Gastrocnemius medialis (tissue), 4 donors: ENCODE results near the gene DMD.

Experiments
- POLR2A ChIP-seq, 2 donors: fragments of 450-650 bp; IDR thresholded peaks; one replicate each; pipeline ENCODE4 v1.6.1; 2017; ENCODE audit warnings: antibody characterized with exemption in 2 of 2, mild to moderate bottlenecking in 2 of 2, moderate library complexity in 2 of 2
- TF ChIP-seq, protein P1 (sequence below), 5 experiments: fragments of 450-650 bp in 3 of 5; fragments of 200-600 bp in 2 of 5; sonication (generic) in 2 of 5; IDR thresholded peaks in 4 of 5; conservative IDR thresholded peaks in 1 of 5; 1 replicate in 4 of 5; 2 replicates in 1 of 5; pipeline ENCODE4 v1.5.1; 2016 to 2019; ENCODE audit warnings: antibody characterized with exemption in 5 of 5, mild to moderate bottlenecking in 3 of 5, moderate library complexity in 3 of 5

DNA sequence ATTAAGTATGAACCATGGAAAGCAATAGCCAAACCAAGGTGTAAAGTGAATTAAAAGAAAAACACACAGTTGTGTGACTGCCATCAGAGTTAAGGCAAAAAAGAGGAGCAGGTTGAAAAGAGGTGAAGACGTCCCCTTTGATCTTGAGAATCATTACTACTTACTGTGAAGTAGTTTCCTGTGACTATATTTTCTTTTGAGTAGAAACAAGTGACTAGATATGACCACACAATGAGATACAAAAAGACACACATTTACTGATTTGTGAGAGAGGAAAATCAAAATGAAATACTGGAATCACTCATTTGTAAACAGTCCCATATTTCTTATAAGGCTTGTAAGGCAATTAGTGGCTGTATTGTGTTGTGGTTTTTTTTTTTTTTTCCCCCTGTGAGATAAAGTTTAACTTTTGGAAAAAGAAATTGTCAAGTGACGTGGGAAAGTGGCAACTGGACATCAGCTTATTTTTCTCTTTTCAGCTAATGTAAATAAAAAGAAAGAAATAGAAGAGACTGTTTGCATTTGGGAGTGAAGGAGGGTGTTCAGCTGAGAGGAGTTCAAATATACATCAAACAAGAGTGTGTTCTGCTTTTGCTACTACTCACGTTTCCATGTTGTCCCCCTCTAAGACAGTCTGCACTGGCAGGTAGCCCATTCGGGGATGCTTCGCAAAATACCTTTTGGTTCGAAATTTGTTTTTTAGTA is 2033.1 kb downstream of the DMD start:
- no peak for TF ChIP-seq POLR2A (IDR thresholded peaks at IDR 0.05)
- TF ChIP-seq, protein P1, sequence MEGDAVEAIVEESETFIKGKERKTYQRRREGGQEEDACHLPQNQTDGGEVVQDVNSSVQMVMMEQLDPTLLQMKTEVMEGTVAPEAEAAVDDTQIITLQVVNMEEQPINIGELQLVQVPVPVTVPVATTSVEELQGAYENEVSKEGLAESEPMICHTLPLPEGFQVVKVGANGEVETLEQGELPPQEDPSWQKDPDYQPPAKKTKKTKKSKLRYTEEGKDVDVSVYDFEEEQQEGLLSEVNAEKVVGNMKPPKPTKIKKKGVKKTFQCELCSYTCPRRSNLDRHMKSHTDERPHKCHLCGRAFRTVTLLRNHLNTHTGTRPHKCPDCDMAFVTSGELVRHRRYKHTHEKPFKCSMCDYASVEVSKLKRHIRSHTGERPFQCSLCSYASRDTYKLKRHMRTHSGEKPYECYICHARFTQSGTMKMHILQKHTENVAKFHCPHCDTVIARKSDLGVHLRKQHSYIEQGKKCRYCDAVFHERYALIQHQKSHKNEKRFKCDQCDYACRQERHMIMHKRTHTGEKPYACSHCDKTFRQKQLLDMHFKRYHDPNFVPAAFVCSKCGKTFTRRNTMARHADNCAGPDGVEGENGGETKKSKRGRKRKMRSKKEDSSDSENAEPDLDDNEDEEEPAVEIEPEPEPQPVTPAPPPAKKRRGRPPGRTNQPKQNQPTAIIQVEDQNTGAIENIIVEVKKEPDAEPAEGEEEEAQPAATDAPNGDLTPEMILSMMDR (IDR thresholded peaks at IDR 0.05 in 4 of 5, conservative IDR thresholded peaks at IDR 0.05 in 1 of 5) = no peak
